Neural cell (in vitro differentiated cells): ENCODE measurements around the gene ATXN7L3.

Source experiments
- EP300 ChIP-seq: fragments of 450-650 bp; conservative IDR thresholded peaks from 2 replicates; pipeline ENCODE4 v1.6.1; 2014; ENCODE audit warnings: antibody characterized with exemption, mild to moderate bottlenecking, moderate library complexity; ENCODE audit not compliant: poor library complexity, severe bottlenecking
- REST ChIP-seq: IDR thresholded peaks from 2 replicates; pipeline ENCODE4 v1.6.1; 2012; ENCODE audit warnings: borderline replicate concordance
- TF ChIP-seq, protein P1 (sequence below): fragments of 450-650 bp; IDR thresholded peaks from 2 replicates; pipeline ENCODE4 v1.5.1; 2014; ENCODE audit warnings: antibody characterized with exemption, mild to moderate bottlenecking, moderate library complexity; ENCODE audit not compliant: poor library complexity, severe bottlenecking

DNA sequence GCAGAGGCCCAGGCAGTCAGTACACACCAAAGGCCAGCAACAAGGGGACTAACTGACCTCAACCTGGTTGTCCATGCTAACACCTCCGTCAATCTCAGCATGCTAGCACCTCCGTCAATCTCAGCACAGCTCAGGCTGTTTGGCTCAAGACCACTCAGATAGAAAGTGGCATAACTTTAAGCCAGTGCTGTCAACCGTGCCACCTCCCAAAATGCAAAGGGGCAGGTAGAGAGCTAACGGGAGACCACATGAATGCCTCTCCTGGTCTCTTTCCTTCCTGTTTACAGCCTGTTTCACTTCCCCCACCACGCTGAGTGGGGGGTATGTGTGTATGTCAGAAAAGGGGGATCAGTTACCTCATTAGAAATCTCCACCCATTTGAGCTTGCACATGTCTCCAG is 16.5 kb upstream of the ATXN7L3 start:
- TF ChIP-seq EP300: no peak
- no peak for TF ChIP-seq REST
- TF ChIP-seq, protein P1, sequence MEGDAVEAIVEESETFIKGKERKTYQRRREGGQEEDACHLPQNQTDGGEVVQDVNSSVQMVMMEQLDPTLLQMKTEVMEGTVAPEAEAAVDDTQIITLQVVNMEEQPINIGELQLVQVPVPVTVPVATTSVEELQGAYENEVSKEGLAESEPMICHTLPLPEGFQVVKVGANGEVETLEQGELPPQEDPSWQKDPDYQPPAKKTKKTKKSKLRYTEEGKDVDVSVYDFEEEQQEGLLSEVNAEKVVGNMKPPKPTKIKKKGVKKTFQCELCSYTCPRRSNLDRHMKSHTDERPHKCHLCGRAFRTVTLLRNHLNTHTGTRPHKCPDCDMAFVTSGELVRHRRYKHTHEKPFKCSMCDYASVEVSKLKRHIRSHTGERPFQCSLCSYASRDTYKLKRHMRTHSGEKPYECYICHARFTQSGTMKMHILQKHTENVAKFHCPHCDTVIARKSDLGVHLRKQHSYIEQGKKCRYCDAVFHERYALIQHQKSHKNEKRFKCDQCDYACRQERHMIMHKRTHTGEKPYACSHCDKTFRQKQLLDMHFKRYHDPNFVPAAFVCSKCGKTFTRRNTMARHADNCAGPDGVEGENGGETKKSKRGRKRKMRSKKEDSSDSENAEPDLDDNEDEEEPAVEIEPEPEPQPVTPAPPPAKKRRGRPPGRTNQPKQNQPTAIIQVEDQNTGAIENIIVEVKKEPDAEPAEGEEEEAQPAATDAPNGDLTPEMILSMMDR: no peak
